IPS-NIHi7 (cell line): ENCODE data around the gene DZANK1.
"Not testable (repeated sequence)": the region's sequence is repeated elsewhere in the genome, so short reads cannot be mapped to it uniquely, and the experiment has no call there.

Experiments used
- DNase-seq: peaks from one replicate; pipeline ENCODE4 v3.0.0; 2012; ENCODE audit warnings: mixed read lengths; ENCODE audit errors: extremely low spot score

DZANK1 gene

DNA sequence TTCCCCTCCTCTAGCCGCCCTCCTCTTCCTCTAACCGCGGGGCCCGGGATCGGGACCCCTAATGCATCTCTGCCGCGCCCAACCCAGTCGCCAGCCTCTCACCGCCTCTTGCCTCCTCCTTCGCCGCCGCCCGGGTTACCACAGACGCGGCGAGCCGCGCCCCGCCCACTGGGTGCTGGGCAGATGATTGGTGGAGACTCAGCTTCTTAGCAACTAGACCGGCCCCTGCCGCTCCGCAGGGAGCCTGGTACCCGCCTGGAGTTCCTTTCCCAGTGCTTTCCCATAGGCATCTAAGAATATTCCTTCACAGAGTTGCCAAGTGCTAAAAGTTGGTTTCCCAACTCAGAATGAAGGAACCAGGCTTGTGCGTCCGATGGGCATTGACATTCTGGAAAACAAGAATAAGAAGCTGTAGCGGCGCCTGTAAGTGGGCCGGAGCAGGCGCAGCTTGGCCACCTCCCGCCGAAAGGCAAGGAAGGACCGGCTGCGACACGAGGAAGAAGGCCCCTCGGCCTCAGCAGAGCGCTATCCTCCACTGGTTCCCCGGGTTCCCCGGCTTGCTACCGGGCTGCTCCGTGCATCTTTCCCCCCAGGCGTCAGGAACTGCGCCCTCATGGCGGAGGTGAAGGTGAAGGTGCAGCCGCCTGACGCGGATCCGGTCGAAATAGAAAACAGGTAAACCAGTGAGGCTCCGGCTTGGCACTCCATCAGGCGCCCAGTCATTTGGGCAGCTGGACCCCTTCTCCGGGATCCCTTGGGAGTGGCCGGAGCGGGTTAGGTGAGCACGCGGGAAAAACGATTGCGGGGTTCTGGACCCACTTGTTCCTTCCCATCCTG, at the start of gene DZANK1, which contains the start of gene POLR3F:
TSS of gene DZANK1 (minus strand) at position 137 of the 837 bp plus-strand sequence. CDS start 1,672 bp downstream, outside the sequence.
TSS of gene POLR3F (plus strand) at position 497 of the 837 bp plus-strand sequence. CDS start at position 614, 117 bp downstream.
- DNase-seq, result peak; percentile 100

DNA sequence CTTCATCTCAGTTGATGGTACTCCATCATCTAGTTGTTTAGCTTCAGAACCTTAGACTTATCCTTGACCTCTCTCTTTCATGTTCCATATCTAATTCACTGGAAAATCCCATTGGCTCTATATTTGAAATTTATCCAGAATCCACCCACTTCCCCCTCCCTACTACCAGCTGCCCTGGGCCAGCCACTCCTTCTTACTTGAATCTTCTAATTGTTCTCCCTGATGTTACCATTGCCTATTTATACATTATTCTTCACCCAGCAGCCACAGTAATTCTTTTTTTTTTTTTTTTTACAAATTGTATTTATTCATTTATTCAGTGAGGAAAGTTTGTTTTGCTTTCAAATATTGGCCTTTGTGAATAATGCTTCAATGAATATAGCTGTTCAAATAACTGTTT, 49.1 kb upstream of the DZANK1 start:
- DNase-seq, result no peak

DNA sequence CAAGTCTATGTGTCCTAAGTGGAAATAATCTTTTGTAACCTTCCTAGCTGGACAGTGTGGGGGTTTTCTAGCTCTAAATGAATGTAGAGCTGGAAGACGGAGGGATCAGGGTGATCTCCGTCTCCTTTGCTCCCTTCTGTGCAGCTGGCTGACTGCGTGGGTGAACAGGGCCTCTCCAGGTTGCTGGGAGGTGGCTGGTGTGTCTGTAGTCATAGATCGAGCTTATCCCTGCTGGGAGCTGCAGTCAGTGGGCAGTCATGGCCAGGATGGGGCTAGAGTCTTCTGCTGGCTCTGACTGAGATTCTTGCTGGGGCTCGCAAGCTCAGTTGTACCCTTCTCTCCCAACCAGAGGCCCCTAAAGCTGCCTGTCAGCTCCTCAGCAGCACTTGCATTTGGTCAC, 47.3 kb upstream of the DZANK1 start:
- DNase-seq, result no peak

DNA sequence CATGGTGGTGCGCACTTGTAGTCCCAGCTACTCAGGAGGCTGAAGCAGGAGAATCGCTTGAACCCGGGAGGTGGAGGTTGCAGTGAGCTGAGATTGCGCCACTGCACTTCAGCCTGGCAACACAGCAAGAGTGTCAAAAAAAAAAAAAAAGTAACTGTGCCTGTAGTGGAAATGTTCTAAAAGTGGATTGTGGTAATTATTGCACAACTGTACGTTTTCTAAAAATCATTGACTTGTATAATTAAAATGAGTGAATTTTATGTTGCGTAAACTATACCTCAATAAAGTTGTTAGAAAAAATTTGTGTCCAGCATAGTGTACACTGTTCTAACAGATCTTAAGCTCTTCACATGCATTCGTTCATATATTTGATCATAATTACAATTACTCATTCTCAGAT, 46.4 kb upstream of the DZANK1 start:
- DNase-seq, result no peak

DNA sequence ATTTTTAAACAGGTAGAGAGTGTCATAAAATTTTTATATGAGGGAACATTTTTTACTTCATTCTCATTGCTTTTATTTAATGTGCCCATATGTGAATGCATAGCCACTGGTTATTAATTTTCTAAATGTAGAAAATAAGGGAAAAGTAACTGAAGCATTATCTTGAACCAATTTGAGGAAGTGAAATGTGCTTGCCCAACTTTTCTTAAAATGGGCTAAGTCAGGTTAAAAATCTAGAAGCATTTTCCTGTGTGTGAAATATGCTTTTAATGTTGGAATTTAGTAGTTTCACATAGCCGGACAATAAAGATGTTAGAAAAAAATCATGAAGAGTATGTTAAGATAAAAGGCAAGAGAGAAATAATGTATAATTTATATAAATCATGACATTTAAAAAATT, 44.7 kb upstream of the DZANK1 start:
- DNase-seq, result no peak

DNA sequence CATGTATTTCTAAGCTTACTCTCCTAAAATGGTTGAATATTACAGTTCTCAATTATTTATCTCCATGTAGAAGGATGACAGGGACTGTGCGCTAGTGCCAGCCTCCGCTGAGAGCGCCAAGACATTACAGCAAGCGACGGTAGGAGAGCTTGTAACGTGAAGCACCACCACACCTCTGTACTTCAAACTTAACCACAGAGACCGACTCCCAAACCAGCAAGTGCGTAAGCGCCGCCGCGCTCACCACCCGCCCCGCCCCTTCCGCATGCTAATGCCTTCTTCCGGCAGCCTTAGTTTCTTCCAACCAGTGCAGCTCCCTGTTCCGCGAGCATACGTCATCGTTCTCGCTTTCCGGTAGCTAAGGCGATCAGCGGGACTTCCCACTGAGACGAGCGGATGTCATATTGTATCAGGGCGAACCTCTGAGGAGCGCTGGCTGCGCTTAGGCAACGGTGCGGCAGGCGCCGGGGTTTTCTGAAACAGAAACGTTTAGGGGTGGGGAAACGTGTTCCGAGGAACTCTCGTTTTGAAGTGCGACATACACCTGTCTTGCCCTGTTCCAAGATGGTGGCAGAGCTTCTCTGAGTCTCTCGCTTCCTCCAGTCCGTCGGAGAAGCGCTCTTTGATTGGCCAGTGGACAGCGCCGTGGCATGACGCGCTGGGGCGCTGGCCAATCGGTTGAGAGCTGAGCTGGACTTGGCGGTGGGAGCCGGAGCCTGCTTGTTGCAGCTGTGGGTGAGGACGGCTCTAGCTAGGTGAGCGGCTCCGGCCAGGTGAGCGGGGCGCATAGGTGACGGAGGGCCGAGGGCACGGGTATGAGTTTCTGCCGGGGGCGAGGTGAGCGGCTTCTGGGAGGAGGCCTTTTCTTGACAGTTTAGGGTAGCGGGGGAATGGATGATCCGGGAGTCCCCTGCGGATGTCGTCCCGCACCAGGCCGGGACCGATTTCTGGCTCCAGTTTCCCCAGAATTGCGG, 40.7 kb upstream of the DZANK1 start, which contains the start of gene SEC23B:
TSS of gene SEC23B (plus strand) at position 723 of the 974 bp plus-strand sequence. CDS start 2,896 bp downstream, outside the sequence.
- DNase-seq, result peak; percentile 98

DNA sequence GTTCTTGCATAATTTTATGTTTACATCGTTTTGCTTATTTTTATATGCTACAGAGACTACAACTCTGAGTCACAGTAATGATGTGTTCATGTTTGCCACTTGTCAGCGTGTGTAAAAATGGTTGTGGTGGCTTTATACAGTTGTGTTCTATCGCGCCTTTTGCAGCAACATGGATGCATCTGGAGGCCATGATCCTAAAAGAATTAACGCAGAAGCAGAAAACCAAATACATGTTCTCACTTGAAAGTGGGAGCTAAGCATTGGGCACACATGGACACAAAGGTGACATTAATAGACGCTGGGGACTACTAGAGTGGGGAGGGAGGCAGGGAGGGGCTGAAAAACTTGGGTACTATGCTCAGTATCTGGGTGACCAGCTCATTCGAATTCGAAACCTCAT, 39.9 kb upstream of the DZANK1 start:
- no peak for DNase-seq

DNA sequence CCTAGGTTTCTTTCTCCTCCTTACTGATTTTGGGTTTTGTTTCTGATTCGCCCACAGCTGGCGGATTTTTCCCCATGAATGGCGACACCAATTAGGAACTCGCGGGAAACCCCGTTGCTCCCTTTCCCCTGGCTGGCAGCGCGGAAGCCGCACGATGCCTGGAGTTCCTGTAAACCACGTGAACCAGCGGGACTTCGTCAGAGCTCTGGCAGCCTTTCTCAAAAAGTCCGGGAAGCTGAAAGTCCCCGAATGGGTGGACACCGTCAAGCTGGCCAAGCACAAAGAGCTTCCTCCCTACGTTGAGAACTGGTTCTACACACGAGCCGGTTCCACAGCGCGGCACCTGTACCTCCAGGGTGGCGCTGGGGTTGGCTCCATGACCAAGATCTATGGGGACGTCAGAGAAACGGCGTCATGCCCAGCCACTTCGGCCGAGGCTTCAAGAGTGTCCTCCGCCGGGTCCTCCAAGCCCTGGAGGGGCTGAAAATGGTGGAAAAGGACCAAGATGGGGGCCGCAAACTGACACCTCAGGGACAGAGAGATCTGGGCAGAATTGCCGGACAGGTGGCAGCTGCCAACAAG, 37.7 kb upstream of the DZANK1 start:
- no peak for DNase-seq

DNA sequence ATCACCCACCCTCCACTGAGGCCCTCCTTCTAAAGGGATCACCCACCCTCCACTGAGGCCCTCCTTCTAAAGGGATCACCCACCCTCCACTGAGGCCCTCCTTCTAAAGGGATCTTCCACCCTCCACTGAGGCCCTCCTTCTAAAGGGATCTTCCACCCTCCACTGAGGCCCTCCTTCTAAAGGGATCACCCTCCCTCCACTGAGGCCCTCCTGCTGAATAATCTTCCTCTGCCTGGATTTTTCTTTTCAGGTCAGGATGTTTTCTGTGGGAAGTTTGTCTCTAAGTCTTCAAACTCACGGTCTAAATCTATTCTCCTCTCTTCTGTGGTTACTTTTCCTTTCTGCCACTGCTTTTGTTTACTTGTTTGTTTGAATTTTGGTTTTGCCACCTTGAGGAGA, 34.8 kb upstream of the DZANK1 start:
- not testable (repeated sequence) for DNase-seq

DNA sequence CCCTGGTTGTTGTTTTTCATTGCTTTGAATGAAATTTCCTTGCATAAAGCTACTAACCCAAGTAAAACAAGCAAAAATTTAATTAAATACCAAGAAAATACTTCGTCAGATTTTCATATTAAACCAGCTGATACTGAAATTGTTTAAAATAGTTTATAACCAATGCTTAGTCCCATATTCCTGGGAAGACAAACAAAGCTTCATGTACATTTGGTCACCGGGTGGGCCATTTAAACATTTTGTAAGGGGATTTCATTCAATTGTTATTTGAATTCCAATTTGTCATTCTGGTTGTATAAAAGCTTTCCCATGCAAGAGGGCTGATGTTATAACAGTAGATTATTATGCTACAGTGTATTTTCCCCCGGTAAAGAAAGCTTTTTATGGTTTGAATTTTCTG, 30.8 kb upstream of the DZANK1 start:
- DNase-seq, result no peak

DNA sequence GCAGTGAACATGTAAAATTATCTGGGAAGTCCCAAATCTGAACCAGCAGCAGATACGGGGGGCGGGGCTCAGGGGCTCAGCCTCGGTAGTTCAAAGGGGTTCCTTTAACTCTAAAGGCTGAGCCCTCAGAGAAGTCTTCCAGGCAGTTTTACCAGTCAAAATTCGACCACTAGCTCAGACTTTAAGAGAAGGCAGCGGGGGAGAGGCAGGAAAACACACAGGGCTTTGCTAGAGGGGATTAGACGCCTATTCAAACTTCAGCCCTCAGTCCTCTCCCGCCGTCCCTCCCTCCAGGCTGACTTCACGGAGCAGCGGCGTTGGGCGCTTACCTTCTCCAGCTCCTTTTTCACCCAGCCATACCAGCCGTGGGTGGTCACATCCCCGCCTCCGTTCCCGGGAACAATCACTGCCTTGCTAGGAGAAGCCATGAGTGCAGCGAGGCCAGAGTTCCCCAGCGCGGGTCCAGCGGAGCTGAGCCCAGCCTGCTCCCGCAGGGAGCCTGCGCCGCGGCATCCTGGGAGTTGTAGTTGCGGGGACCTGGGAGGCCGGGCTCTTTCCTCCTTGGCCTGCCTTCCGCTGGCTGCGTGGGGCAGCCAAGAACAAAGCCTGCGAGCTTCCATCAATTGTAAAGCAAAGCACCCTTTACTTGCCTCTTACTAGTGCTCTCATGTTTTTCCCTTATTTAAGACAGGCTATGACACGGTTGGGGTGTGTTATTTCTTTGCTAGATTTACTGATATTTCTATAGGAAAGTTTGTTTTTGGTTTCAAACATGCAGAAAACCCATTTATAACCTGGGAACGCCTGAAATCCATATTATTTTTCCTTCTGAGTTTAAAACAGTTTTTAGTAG, 30.1 kb upstream of the DZANK1 start, which contains the start of gene RBBP9:
TSS of gene RBBP9 (minus strand) at position 486 of the 853 bp plus-strand sequence. CDS start at position 428, 58 bp downstream.
- peak; percentile 89 for DNase-seq

DNA sequence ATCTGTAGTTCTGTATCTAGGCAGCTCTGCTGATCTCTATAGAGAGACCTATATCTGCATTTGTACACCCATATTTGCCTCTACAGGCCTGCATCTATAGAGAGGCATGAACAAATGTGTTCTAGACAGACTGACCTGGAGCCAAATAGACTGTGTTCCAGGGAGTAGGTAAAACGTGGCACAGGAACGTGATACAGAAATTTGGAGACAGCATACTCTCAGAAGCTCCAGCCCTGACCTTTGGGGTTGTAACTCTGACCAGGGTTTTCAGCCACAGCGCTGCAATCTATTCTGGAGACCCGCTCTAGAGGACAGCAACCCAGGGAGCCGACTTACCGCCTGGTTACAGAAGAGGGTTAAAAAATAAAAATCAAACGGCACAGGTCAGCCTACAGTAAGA, 29.2 kb upstream of the DZANK1 start:
- no peak for DNase-seq

DNA sequence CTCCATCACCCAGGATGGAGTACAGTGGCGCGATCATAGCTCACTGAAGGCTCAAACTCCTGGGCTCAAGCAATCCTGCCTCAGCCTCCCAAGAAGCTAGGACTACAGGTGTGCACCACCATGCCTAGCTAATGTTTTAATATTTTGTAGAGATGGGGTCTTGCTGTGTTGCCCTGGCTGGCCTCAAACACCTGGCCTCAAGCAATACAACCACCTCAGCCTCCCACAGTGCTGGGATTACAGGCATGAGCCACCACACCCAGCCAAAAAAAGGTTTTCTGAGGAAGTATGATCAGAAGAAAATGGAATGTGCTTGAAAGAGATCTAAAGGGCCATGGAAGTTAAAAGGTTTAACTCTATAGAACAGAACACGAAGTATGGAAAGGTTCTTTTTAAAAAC, 21.5 kb upstream of the DZANK1 start:
- DNase-seq, result no peak

DNA sequence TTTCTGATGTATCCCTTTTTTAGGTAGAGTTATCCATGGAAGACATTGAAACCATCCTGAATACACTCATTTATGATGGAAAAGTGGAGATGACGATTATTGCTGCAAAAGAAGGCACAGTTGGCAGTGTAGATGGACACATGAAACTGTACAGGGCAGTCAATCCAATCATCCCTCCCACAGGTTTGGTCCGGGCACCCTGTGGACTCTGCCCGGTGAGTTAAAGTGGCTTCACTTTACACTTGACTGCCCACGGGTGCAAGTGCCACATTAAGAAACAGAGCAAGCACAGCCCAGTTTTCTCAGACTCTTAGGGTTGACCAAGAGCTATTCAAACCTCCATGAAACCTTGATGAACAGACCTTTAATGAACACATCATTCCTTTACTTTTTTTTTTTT, 14.8 kb upstream of the DZANK1 start:
- DNase-seq, result no peak

DNA sequence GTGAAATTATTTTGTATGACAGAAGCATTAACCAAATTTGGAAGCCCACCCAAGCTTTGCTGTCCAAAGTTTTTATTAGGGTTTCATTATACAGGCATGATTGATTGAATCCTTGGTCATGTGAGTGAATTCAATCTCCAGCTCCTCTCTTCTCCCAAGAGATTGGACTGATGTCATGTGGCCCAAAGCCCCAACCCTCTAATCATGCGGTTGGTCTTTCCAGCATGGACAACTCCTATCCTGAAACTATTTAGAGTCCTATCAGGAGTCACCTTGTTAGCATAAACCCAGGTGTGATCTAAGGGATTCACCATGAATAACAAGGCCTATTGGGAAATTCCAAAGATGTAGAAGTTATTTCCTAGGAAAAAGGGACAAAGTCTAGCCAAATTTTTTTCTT, 11.0 kb upstream of the DZANK1 start:
- no peak for DNase-seq

DNA sequence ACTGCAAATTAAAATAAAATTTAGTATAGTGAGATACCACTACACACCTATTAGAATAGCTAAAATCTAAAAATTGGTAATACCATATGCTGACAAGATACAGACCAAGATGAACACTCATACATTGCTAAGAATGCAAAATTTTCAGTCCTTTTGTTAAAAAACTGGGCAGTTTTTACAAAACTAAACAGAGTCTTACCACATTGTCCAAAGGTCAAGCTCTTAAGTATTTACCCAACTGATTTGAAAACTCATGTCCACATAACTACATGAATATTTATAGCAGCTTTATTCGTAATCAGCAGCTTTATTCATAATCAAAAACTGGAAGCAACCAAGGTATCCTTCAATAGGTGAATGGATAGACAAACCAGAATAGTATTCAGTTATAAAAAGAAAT, 10.4 kb upstream of the DZANK1 start:
- no peak for DNase-seq

DNA sequence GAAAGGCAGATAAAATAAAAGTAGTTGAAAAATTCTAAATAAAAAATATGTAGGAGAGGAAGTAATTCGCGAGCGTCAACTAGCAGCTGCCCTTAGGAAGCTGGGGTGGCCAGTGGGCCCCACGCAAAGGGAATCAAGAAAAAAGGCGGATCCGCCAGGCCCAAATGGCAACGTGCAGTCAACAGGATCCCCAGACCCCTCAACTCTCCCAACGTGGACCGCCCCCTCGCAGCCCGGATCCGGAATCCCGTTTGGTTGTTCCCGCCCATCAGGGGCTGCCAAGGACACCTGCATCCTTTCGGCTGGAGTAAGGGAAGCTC, 296 bp downstream of the DZANK1 start:
- DNase-seq, result peak; percentile 91

DNA sequence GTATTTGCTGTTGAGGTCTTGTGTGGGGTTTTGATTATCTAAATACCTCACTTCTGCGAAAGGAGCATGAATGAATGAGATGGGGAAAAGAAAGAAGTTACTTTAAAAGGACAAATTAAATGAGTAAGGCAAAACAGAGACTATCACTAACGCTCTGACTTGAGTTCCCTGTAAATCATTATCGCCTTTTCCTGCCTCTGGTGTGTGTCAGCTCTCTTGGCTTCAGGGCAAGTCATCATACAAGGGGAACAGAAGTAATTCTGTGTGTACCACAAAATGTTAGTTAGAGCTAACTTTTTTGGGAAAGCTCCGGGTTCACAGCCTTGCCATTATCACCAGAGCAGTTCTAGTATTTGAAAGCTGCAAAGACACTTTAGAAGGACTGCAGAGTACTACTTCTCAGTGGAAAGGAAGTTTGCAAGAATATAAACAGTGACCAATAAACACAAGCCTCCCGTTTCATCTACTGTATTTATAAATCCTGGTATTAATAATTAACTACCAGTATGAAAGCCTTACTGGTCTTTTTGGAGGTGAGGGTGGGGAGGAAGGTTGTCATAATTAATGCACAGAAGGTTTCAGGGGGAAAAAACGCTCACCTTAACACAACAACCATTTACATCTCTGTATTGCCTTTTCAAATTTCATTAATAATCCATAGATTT, 1.2 kb downstream of the DZANK1 start:
- no peak for DNase-seq

DNA sequence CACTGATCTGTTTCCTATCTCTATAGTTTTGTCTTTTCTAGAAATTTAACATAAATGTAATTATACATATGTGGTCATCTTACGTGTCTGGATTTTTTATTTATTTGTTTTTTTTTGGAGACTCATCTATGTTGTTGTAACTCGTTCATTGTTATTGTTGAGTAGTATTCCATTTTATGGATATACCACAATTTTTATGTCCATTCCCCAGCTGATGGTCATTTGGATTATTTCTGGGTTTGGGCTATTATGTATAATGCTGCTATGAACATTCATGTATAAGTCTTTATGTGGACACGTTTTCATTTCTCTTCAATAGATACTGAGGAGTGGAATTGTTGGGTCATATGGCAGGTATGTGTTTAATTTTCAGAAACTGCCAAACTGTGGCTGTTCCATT, 10.2 kb downstream of the DZANK1 start:
- no peak for DNase-seq

DNA sequence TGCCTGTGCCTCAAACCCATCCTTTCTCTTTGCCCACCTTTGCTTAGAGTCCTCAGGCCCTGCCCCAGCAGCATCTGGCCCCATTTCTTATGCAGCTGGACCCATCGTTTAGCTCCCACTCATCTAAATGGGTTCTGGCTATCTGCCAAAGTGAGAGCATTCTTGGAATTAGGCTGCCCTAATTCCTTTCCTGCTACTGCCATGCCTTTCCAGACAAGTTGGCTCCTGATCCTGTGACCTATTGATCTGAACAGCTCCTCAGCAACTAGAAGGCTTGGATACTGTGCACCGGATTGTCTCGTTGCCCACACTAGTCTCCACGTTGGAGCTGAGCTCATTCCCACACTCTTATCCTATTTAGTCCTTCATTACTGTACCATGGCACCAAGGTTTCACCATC, 22.9 kb downstream of the DZANK1 start:
- no peak for DNase-seq
